ENCODE data around the gene COL10A1.

COL10A1 gene

GRCh38 chr6:116078945-116079344 is 47.0 kb downstream of the COL10A1 start:
- no peak for DNase-seq

GRCh38 chr6:116078522-116078921 is 47.4 kb downstream of the COL10A1 start:
- no peak for DNase-seq

- DNase-seq: no peak
Observed at GRCh38 chr6:116074732-116075390, 51.1 kb downstream of the COL10A1 start.

GRCh38 chr6:116073765-116074440 is 52.0 kb downstream of the COL10A1 start:
- DNase-seq: no peak

- no peak for DNase-seq
Observed at GRCh38 chr6:116072368-116072767, 53.6 kb downstream of the COL10A1 start.

- DNase-seq: no peak
Observed at GRCh38 chr6:116070616-116071389, 55.1 kb downstream of the COL10A1 start.

- no peak for DNase-seq
Observed at GRCh38 chr6:116070101-116070500, 55.8 kb downstream of the COL10A1 start.
